Medulla oblongata (tissue), 1 donor: ENCODE results near the gene MAFG.

ENCODE experiments used
- DNase-seq: peaks from one replicate; pipeline ENCODE4 v3.0.0-alpha.2; 2015; ENCODE audit errors: extremely low spot score

The MAFG gene

GRCh38 chr17:81898029-81898866 lies 29.3 kb downstream of the MAFG start:
- DNase-seq = no peak

DNA sequence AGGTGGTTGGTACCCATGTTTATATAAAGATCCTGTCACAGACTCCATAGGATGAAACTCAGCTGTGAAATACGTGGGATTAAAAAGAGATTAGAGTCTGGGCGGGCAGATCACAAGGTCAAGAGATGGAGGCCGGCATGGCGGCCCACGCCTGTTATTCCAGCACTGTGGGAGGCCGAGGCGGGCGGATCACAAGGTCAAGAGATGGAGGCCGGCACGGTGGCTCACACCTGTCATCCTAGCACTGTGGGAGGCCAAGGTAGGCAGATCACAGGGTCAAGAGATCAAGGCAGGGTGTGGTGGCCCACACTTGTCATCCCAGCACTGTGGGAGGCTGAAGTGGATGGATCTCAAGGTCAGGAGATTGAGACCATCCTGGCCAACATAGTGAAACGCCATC lies 32.1 kb downstream of the MAFG start:
- DNase-seq = no peak

DNA sequence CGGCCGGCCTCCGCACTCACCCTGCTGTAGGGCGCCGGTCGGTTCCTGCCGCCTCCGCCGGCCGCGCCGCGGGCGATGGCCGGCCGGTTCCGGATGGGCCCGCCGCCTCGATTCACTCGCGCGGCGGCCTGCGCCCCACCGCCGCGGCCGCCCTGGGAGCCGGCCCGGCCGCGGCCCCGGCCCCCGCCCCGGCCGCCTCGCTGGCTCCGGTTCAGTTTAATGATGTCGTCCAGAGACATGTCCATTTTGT lies 36.3 kb downstream of the MAFG start:
- DNase-seq = no peak

DNA sequence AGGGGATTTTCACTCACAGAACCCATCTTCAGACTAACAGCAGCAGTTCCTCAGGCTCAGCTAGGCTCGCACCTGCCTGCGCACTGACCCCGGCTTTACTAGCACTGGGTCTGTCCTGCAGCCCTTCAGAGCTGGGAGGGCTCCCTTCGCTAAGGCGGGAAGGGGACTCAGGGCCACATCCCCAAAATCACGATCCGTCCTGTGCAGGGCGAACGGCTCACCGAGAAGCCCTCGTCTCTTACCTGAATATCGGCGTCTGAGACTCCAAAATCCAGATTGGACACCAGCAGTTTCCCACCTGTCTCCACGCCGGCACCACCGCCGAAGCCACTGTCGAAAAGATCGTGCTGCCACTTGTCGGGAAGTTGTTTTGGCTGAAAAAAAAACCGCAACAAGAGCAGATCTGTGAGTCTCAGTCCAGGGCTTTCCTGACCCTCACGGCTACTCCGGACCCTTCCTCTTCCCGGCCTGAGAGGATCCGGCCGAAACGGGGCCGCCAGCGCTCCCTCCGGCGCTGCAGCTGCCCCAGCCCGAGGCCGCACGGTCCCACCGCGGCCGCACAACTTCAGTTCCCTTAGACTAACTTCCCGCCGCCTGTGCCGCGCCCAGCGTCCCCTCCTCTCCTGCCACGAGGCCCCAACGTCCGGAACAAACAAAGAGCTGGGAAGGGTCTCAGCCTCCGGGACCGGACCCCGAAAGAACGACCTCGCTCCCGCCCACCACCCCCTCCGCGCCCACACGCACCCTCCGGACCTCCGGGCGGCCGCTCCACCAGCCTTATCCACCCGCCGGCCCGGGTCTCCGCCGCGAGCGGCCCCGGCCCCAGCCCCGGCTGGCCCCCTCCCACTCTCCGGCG lies 36.9 kb downstream of the MAFG start:
- no peak for DNase-seq

DNA sequence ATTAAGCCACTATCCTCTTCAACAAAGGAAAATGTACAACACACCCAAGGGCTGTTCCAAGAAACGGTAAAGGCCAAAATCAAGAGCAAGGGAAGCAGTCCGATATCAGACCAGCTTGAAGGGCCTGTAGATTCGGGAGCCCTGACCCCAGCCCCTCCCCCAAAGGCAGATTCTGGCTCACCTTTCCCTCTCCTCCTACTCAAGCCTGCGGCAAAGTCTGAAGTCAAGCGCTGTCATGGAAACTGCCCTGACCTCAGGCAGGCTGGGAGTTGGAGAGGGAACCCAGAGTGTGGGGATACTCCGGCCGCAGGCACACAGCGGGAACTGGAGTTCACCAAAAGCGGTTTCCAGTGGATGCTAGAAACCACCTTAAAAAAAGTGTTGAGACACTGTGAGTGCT lies 37.9 kb downstream of the MAFG start:
- no peak for DNase-seq

DNA sequence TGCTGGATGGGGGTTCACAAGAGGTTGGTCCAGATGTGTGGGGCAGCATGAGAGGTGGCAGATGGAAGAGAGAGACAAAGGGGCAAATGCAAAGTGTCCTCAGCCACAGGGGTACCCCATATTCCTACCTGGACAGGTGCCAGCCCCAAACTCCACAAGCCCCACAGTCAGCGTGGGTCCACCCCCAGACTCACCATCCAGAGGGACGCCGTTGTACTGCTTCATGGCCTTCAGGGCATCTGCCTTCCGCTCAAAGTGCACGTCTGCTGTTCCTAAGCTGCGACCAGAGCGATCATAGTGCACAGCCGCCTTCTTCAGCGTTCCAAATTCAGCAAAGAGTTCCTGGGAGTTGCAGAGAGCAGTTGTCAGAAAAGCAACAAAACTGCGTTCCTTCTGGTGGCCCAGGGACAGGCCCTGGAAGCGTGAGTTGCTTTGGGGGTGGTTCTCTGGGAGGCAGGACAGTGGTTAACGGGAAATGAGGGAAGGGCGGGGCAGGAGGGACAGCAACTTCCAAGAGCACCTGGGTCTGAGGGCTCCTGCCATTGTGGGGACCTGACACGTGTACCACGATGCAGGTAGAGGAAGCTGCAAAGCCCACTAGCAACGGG lies 38.4 kb downstream of the MAFG start:
- DNase-seq = no peak

DNA sequence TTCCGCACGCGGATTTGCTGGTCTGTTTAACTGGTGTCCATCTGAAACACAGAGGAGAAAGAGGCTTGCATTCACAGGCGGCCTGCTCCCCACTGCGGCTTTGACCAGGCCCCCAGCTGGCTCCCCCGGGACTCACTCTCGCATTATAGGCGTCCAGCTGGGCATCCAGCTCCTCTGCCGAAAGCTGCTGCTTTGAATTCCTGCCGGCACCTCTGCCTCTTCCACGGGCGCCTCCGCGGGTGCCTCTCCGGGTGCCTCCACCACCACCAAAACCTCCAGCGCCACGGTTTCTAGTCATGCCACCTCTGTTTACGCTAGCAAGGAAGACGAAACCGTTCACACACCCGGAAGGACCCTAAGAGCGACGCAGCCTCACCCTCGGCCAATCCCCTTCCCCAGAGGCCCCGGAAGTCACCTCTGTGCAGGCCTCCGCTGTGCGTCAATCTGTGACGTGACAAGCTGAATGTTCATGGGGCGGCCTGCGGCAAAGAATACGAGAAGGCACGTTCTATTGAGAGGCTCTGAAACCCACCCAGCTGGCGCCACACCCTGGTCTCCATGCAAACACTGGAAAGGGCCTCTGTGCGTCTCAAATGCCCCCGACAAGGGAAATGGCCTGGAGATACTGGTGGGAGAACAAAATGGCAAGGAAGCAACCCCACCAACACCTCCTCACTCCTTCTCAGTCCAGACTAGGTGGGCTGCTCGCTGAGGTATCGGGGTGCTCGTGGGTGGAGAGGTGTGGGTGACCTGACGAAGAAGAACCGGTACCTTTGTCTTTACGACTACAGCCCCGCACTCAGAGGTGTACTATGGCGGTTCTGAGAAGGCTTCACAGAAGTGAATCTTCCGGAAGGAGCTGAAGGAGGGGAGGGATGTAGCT lies 39.2 kb downstream of the MAFG start:
- no peak for DNase-seq

- no peak for DNase-seq
These were observed 41.5 kb downstream of the MAFG start for GRCh38 chr17:81885869-81886548.

- DNase-seq = no peak
These were observed 42.1 kb downstream of the MAFG start for GRCh38 chr17:81885454-81885853.

DNA sequence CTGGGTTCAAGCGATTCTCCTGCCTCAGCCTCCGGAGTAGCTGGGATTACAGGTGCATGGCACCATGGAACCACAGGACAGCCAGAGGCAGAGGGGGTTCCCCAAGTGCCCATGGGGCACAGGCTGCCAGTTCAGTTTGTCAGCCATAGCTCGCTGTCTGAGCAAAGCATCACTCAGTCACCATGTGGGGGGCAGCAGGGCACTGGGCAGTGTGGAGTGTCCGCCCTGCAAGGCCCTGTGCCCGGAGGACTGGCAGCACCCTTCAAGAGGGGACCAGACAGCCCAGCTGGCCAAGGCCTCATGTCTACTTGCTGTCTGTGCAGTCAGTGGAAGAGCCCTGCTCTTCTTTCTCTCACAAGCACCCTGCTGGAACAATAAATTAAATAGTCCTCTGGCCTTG lies 42.6 kb downstream of the MAFG start:
- no peak for DNase-seq

DNA sequence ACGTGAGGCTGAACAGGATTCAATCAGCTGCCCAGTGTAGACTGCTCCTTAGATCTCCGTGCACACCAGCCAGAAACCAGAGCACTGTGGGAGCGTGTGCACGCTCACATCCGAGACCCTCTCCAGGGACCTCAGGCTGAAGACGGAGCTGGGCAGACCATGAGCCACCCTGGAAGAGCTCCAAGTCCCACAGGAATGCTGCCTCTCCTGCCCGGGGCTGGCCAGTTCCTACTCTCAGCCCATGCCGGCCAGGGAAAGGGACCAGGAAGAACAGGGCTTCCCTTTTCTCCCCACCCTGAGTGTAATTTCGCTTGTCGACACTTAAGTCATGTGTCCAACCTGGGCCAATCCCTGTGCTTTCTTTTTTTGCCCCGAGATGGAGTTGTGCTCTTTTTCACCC lies 43.0 kb downstream of the MAFG start:
- no peak for DNase-seq

- DNase-seq = no peak
These were observed 48.4 kb downstream of the MAFG start for GRCh38 chr17:81879121-81879520.

- no peak for DNase-seq
These were observed 49.2 kb downstream of the MAFG start for GRCh38 chr17:81878294-81878693.

- no peak for DNase-seq
These were observed 50.0 kb downstream of the MAFG start for GRCh38 chr17:81877569-81877968.

DNA sequence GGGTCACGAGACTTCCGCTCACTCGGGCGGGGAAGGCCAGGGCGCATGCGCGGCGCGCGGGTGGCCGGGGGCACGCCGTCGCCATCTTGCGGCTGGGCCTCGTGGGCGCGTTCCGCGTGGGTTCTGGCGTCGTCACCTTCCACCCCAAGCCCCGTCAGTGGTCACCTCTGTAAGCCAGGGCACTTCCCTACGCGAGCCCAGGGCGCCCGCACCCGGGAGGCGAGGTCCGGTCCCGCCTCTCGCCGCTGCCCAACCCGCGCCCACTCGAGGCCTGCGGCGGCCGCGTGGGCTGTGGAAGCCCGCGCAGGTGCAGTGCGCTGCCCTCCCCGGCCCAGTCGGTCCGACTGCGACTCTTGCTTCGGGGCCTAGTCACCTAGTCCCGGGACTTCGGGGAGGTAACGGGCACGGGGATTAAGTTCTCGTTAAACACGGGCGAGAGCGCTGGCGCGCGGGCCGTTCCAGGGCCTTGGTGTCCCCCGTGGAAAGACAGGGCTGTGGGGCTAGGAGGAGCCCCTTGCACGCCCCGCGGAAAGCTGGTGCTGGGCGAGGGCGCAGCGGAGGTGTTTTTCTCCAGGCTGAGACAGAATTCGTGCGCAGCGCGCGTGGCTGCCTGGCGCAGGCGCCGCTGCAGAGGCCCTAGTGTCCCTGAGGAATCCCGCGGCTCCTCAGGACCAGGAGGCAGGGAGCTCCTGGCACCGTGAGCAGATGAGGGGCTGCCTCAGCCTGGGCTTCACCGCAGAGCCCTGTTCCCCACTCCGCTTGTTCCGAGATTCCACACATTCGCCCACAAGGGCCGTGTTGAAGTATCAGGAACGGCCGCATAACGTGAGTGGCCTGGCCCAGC lies 55.9 kb downstream of the MAFG start:
- peak; percentile 90 for DNase-seq

- DNase-seq = no peak
These were observed 56.6 kb downstream of the MAFG start, which contains the start of gene ARHGDIA for GRCh38 chr17:81870981-81871386. Gene ARHGDIA, minus strand, starts transcription at chr17:81871337. Its CDS starts 1,407 bp downstream, at chr17:81869930.

DNA sequence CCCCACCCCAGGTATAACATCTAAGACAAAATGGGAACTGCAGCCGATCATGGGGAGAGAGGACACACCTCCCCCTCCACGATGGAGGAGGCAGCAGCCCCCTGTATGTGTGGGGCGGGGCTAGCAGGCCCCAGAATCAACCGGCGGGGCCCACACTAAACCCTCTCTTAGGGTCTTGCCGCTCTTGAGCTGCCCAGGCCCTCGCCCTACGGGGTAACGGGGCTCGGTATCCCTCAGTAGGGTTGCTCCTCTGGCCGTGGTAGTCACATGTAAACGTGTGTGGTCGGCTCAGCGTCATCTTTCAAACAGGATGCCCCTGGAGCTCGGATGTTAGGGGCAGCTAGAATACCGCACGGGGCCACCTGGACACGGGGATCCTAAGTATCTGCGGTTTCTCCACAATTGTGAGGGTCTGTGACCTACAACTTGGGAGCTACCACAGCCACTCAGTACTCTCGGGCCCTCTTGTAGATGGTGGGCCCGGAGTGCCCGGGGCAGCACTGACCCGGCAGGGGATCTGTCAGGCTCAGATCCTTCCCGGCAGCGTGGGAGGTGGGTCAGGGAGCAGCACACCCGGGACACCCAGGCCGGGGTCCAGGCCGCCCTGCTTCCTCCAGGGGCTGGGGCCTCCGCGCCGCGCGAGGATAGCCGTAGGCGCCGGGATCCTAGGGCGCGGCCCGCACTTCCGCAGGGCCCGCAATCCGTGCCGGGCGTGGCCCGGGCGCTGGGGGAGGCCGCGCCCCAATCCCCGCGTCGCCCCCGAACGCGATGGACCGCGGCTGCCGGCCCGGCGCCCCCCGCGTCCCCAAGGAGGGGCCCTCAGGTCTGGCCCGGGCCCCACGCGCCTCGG lies 57.2 kb downstream of the MAFG start:
- DNase-seq = no peak

- no peak for DNase-seq
These were observed 58.1 kb downstream of the MAFG start for GRCh38 chr17:81869221-81870130.
